A549 (cell line): ENCODE results near the gene NEDD8. TPM values are rescaled to one million over a fixed set of nuclear protein-coding genes. Genes with fewer than 3 reads are reported as not detected.
"Not testable (repeated sequence)": the region's sequence is repeated elsewhere in the genome, so short reads cannot be mapped to it uniquely, and the experiment has no call there.

Experiments used
- ATAC-seq, 2 experiments: fragments of 200-7000 bp in 1 of 2; fragments of >200 bp in 1 of 2; cut with Nextera tagmentation in 1 of 2; cut with Tn5 transposase in 1 of 2; 3 replicates each; pipeline versions ENCODE4 v1.8.0 to v1.9.1; 2018 to 2020; ENCODE audit warnings: mild to moderate bottlenecking in 1 of 2, moderate library complexity in 1 of 2
- CTCF ChIA-PET: fragments of 300-600 bp; sonication (Branson Sonifier 250); formaldehyde crosslinking; extraction: SDS; loops from one replicate; lab custom pipeline; 2021; ENCODE audit warnings: antibody characterized with exemption, inconsistent platforms; lab: Yijun Ruan, JAX
- POLR2A ChIA-PET: fragments of 350-600 bp; formaldehyde crosslinking; extraction: SDS; loops from one replicate; lab custom pipeline; 2021; ENCODE audit warnings: antibody characterized with exemption, inconsistent platforms; lab: Yijun Ruan, JAX
- DNase-seq, 2 experiments: peaks; one replicate each; pipeline versions ENCODE4 v3.0.0 to v3.0.0-alpha.2; 2011 to 2016; ENCODE audit warnings: low read depth in 1 of 2, low spot score in 1 of 2
- FAIRE-seq: peaks from 2 replicates; lab custom pipeline; 2011; peaks lifted over from hg19 to GRCh38; lab: Jason Lieb, UNC
- H3K27ac ChIP-seq, 2 experiments: fragments of >200 bp; sonication (Bioruptor Twin); formaldehyde crosslinking; 3 replicates each; pipeline ENCODE4 v1.5.1; 2016 to 2017
- H3K4me1 ChIP-seq: fragments of >200 bp; sonication (Bioruptor Twin); formaldehyde crosslinking; 3 replicates; pipeline ENCODE4 v1.6.1; 2016
- H3K4me2 ChIP-seq: fragments of >200 bp; sonication (Bioruptor Twin); formaldehyde crosslinking; 3 replicates; pipeline ENCODE4 v1.6.1; 2016
- H3K4me3 ChIP-seq: fragments of >200 bp; sonication (Bioruptor Twin); formaldehyde crosslinking; 3 replicates; pipeline ENCODE4 v1.5.1; 2016
- H3K9me3 ChIP-seq: fragments of >200 bp; sonication (Bioruptor Twin); formaldehyde crosslinking; 3 replicates; pipeline ENCODE4 v1.6.1; 2016
- CEBPB ChIP-seq, 2 experiments: fragments of >200 bp in 1 of 2; sonication (Bioruptor Twin) in 1 of 2; formaldehyde crosslinking in 1 of 2; IDR thresholded peaks; 2 replicates each; pipeline ENCODE4 v1.6.1; 2012 to 2016
- CHD2 ChIP-seq: fragments of 150-350 bp; IDR thresholded peaks from 2 replicates; pipeline ENCODE4 v1.6.1; 2014; ENCODE audit warnings: low read length; ENCODE audit not compliant: partially characterized antibody
- E2F6 ChIP-seq: IDR thresholded peaks from 2 replicates; pipeline ENCODE4 v1.6.1; 2012; ENCODE audit warnings: low read depth, borderline replicate concordance
- HDAC2 ChIP-seq: fragments of 200-600 bp; sonication (generic); IDR thresholded peaks from 2 replicates; pipeline ENCODE4 v1.6.1; 2016
- JUN ChIP-seq, 2 experiments: fragments of >200 bp; sonication (Bioruptor Twin); formaldehyde crosslinking; IDR thresholded peaks; 2 replicates in 1 of 2; 3 replicates in 1 of 2; pipeline ENCODE4 v1.6.1; 2016 to 2017
- KDM1A ChIP-seq: fragments of 200-600 bp; sonication (generic); IDR thresholded peaks from 2 replicates; pipeline ENCODE4 v1.6.1; 2016; ENCODE audit warnings: low read depth, mild to moderate bottlenecking
- KDM5A ChIP-seq: fragments of 200-600 bp; sonication (generic); IDR thresholded peaks from 2 replicates; pipeline ENCODE4 v1.6.1; 2016; ENCODE audit warnings: antibody characterized with exemption, mild to moderate bottlenecking
- MAX ChIP-seq: IDR thresholded peaks from 2 replicates; pipeline ENCODE4 v1.6.1; 2012
- MAZ ChIP-seq: fragments of 150-350 bp; IDR thresholded peaks from 2 replicates; pipeline ENCODE4 v1.6.1; 2014; ENCODE audit warnings: antibody characterized with exemption, low read depth, low read length, borderline replicate concordance
- POLR2A ChIP-seq: IDR thresholded peaks from 2 replicates; pipeline ENCODE4 v1.6.1; 2012; ENCODE audit warnings: mild to moderate bottlenecking, low read length
- RAD21 ChIP-seq, 2 experiments: fragments of >200 bp in 1 of 2; sonication (Bioruptor Twin) in 1 of 2; formaldehyde crosslinking in 1 of 2; IDR thresholded peaks in 1 of 2; conservative IDR thresholded peaks in 1 of 2; 2 replicates in 1 of 2; 3 replicates in 1 of 2; pipeline ENCODE4 v1.6.1; 2012 to 2018; ENCODE audit warnings: inconsistent platforms in 1 of 2
- USF2 ChIP-seq: fragments of 450-650 bp; IDR thresholded peaks from 2 replicates; pipeline ENCODE4 v1.6.1; 2014; ENCODE audit warnings: antibody characterized with exemption
- whole genome bisulfite sequencing: methylation state at CpG from one replicate; pipeline ENCODE4 v1.1.6; 2017; ENCODE audit errors: missing lambda C conversion rate; 5-methylcytosine and 5-hydroxymethylcytosine counted together
- polyA plus RNA-seq, 4 experiments: library from polyadenylated mRNA; depleted of rRNA in 3 of 4; stranded (reverse); fragments of >200 nt; fragmentation: RNase III in 1 of 4; extraction: RNeasy Plus Mini Kit Qiagen cat#74134 plus additional on column Dnase treatment in 1 of 4; gene quantifications; 2 replicates in 3 of 4; 3 replicates in 1 of 4; pipeline ENCODE4 v1.2.3, GENCODE V29; 2011 to 2017
- TF ChIP-seq, protein P1 (sequence below): fragments of >200 bp; sonication (Bioruptor Twin); formaldehyde crosslinking; IDR thresholded peaks from 3 replicates; pipeline ENCODE4 v1.6.1; 2016
- TF ChIP-seq, protein P2 (sequence below): fragments of >200 bp; sonication (Bioruptor Twin); formaldehyde crosslinking; IDR thresholded peaks from 3 replicates; pipeline ENCODE4 v1.5.1; 2016

Gene NEDD8
- polyA plus RNA-seq, 2 of the 4 experiments (the other 2 are of a cell fraction): 433 to 589 TPM

DNA sequence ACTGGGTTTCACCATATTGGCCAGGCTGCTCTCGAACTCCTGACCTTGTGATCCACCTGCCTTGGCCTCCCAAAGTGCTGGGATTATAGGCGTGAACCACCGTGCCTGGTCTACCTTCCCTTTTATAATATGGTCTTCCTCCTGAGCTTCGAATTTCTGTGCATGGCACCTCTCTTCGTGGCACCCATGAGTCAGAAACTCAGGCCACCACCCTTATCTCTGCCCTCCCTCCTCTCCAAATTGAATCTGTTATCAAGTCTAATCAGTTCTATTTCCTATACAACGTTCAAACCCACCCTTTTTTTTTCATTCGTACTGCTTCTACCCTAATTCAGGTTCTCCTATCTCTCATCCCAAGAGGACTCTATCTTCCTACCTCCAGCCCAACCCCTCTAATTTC is 15.3 kb upstream of the NEDD8 start:
- peaks cover 11% of the 10 kb centered on the region for H3K4me1 ChIP-seq
- no peak overlapping the region for H3K27ac ChIP-seq
- 59% methylated on average over 7 of the region's 7 CpGs for WGBS
- ChIA-PET CTCF (interaction anchor here (0.9 to 21.7 kb wide), 5 partner anchors 15 to 184 kb away, joined by 3 to 601 read pairs (median 3); partner anchors contain the start of genes CIDEB, DHRS1, LTB4R and LTB4R2), POLR2A (interaction anchor here (3.9 kb wide), 1 partner anchor 24 kb away, joined by 15 read pairs; the partner anchor contains the start of gene RABGGTA)
- ATAC-seq: no peak
- no peak for FAIRE-seq
- no peak overlapping the region for H3K4me2 ChIP-seq
- H3K9me3 ChIP-seq: no peaks in the 10 kb centered on the region
- TF ChIP-seq, protein P1, sequence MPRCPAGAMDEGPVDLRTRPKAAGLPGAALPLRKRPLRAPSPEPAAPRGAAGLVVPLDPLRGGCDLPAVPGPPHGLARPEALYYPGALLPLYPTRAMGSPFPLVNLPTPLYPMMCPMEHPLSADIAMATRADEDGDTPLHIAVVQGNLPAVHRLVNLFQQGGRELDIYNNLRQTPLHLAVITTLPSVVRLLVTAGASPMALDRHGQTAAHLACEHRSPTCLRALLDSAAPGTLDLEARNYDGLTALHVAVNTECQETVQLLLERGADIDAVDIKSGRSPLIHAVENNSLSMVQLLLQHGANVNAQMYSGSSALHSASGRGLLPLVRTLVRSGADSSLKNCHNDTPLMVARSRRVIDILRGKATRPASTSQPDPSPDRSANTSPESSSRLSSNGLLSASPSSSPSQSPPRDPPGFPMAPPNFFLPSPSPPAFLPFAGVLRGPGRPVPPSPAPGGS: no peak
- no peak for TF ChIP-seq JUN (IDR thresholded peaks at IDR 0.05)
- TF ChIP-seq HDAC2: no peak
- no peak for DNase-seq
- no peak overlapping the region for H3K4me3 ChIP-seq

- TF ChIP-seq, protein P1: no peak
- TF ChIP-seq POLR2A (no peak), RAD21 (conservative IDR thresholded peaks at IDR 0.05 in 1 of 2, IDR thresholded peaks at IDR 0.05 in 1 of 2) (no peak), MAX (no peak), CHD2 (no peak), USF2 (no peak), KDM5A (no peak), E2F6 (no peak), KDM1A (no peak), MAZ (no peak), CEBPB (IDR thresholded peaks at IDR 0.05) (no peak)
- TF ChIP-seq, protein P2, sequence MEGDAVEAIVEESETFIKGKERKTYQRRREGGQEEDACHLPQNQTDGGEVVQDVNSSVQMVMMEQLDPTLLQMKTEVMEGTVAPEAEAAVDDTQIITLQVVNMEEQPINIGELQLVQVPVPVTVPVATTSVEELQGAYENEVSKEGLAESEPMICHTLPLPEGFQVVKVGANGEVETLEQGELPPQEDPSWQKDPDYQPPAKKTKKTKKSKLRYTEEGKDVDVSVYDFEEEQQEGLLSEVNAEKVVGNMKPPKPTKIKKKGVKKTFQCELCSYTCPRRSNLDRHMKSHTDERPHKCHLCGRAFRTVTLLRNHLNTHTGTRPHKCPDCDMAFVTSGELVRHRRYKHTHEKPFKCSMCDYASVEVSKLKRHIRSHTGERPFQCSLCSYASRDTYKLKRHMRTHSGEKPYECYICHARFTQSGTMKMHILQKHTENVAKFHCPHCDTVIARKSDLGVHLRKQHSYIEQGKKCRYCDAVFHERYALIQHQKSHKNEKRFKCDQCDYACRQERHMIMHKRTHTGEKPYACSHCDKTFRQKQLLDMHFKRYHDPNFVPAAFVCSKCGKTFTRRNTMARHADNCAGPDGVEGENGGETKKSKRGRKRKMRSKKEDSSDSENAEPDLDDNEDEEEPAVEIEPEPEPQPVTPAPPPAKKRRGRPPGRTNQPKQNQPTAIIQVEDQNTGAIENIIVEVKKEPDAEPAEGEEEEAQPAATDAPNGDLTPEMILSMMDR: no peak
- POLR2A ChIA-PET: interaction anchor here (3.9 kb wide), 1 partner anchor 24 kb away, joined by 15 read pairs; the partner anchor contains the start of gene RABGGTA
- ATAC-seq (no peak), DNase-seq (no peak), FAIRE-seq (no peak)
- H3K9me3 ChIP-seq: no peaks in the 10 kb centered on the region
- CTCF ChIA-PET: interaction anchor here (0.7 to 21.7 kb wide), 6 partner anchors 11 to 185 kb away, joined by 3 to 601 read pairs (median 3); partner anchors contain the start of genes CIDEB, DHRS1, LTB4R and LTB4R2
- peaks cover 6% of the 10 kb centered on the region for H3K4me1 ChIP-seq
- H3K4me2 ChIP-seq: no peak overlapping the region
- no peak overlapping the region for H3K27ac ChIP-seq
- WGBS: 59% methylated on average over 3 of the region's 3 CpGs
- no peak overlapping the region for H3K4me3 ChIP-seq
These were observed 14.6 kb upstream of the NEDD8 start for GRCh38 chr14:24246765-24247212.

DNA sequence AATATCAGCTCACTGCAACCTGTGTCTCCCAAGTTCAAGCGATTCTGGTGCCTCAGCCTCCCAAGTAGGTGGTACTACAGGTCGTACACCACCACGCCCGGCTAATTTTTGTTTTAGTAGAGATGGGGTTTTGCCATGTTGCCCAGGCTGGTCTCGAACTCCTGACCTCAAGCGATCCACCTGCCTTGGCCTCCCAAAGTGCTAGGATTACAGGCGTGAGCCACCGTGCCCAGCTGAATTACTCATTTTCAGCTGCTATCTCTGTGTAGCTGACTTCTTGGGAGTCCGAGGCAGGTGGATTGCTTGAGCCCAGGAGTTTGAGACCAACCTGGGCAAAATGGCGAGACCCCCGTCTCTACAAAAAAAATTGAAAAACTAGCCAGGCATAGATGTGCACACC is 13.2 kb upstream of the NEDD8 start:
- 88% methylated on average over 11 of the region's 11 CpGs for WGBS
- CTCF ChIA-PET: interaction anchor here (0.6 to 21.7 kb wide), 6 partner anchors 10 to 186 kb away, joined by 3 to 601 read pairs (median 4); partner anchors contain the start of genes CIDEB, DHRS1, LTB4R and LTB4R2

More for the DNA sequence above, 13.2 kb upstream of the NEDD8 start:
- not testable (repeated sequence) for H3K4me2 ChIP-seq, FAIRE-seq, H3K4me3 ChIP-seq, ATAC-seq, DNase-seq, H3K9me3 ChIP-seq, H3K27ac ChIP-seq
- POLR2A ChIA-PET: interaction anchor here (3.9 kb wide), 1 partner anchor 26 kb away, joined by 15 read pairs; the partner anchor contains the start of gene RABGGTA
- H3K4me1 ChIP-seq: peaks cover 11% of the 10 kb centered on the region
